Adrenal gland (tissue), 5 donors: ENCODE results near the gene ST3GAL3.

ENCODE experiments used
- CTCF ChIP-seq, 6 experiments: fragments of 450-650 bp in 4 of 6; fragments of 200-600 bp in 2 of 6; sonication (generic) in 1 of 6; IDR thresholded peaks; 1 replicate in 5 of 6; 2 replicates in 1 of 6; pipeline versions ENCODE4 v1.5.1 to v1.8.0; 2016 to 2021; ENCODE audit warnings: antibody characterized with exemption in 6 of 6, mild to moderate bottlenecking in 2 of 6, moderate library complexity in 1 of 6
- POLR2A ChIP-seq, 2 donors: fragments of 450-650 bp; IDR thresholded peaks; one replicate each; pipeline ENCODE4 v1.6.1; 2017; ENCODE audit warnings: antibody characterized with exemption in 2 of 2, mild to moderate bottlenecking in 2 of 2, moderate library complexity in 1 of 2
- donor health status: DM: no; HTN: no; CAD: no.

GRCh38 chr1:43822040-43822690, 114.8 kb downstream of the ST3GAL3 start:
- no peak for TF ChIP-seq CTCF (IDR thresholded peaks at IDR 0.05)
- TF ChIP-seq POLR2A (IDR thresholded peaks at IDR 0.05), result no peak
